ENCODE data around the gene CDH5.
"Not testable (repeated sequence)": the region's sequence is repeated elsewhere in the genome, so short reads cannot be mapped to it uniquely, and the experiment has no call there.

The CDH5 gene

DNA sequence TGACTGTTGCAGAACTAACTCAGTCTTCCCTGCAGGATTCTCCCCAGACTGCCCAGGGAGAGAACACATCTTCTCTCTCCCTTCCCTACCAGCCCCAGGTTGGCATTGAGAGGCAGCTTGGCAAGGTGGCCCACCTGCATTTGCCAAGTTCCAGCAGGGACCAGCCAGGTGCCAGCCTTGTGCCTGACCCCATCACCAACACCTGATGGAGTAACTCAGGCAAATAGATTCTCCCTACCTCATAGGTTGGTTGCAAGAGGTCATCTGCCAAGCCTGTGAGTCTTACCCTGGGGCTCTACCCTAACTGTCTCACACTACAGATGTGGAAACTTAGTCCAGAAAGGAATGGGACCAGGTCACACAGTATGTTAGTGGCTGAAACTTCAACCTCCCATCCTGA, 81.0 kb downstream of the CDH5 start:
- DNase-seq (ENCODE audit: insufficient read length) (no peak), FAIRE-seq (no peak)

DNA sequence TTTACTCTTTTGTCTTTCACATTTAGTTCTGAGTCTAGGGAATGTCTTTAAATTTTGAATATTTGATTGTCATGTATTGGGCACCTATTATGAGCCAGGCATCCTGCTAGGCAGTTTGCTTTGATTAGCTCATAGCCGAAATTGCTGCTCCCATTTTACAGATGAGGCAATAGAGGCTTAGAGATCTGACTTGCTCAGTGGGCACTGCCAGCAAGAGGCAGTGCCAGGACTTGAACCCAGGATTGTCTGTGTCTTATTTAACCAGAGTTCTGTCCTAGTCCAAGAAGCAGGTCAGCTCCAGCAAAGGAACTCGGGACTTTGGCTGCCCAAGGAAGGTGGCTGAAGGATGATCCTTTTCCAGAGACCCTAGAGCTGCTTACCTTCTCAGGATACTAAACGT, 85.1 kb downstream of the CDH5 start:
- TF ChIP-seq POLR2A (IDR thresholded peaks at IDR 0.05; ENCODE audit: low read depth, low read length), result no peak
- no peak for TF ChIP-seq POLR2AphosphoS5 (IDR thresholded peaks at IDR 0.05; ENCODE audit: low read depth, low read length)
- no peak for TF ChIP-seq TAF1 (IDR thresholded peaks at IDR 0.05; ENCODE audit: borderline replicate concordance, low read depth, low read length)
- no peak for DNase-seq (ENCODE audit: insufficient read length)
- no peak for FAIRE-seq

More for the DNA sequence above, 81.0 kb downstream of the CDH5 start:
- TF ChIP-seq POLR2AphosphoS5 (IDR thresholded peaks at IDR 0.05; ENCODE audit: low read depth, low read length), result no peak
- TF ChIP-seq TAF1 (IDR thresholded peaks at IDR 0.05; ENCODE audit: borderline replicate concordance, low read depth, low read length), result no peak
- no peak for TF ChIP-seq POLR2A (IDR thresholded peaks at IDR 0.05; ENCODE audit: low read depth, low read length)

DNA sequence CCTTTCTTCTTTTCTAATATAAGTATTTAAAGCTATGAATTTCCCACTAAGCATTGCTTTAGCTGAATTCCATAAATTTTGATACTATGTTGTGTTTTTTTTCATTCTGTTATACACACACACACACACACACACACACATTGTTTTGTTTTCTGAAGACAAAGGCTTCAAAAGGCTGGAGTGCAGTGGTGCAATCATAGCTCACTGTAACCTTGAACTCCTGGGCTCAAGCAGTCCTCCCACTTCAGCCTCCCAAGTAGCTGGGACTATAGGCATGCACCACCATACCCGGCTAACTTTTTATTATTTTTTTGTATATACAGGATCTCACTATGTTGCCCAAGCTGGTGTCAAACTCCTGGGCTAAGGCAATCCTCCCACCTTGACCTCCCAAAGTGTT, 86.7 kb downstream of the CDH5 start:
- DNase-seq (ENCODE audit: insufficient read length); FAIRE-seq: not testable (repeated sequence)
